Muscle of arm (tissue), 12 donors: Measurements from ENCODE around the gene ZMAT3. TPM values are rescaled to one million over a fixed set of nuclear protein-coding genes. Genes with fewer than 3 reads are reported as not detected.

Experiments
- polyA plus RNA-seq, 12 donors: library from polyadenylated mRNA; unstranded; fragments of 120-200 nt; gene quantifications; one replicate each; pipeline ENCODE4 v1.2.1, GENCODE V29; 2013; ENCODE audit not compliant: insufficient read length in 12 of 12

Gene ZMAT3
- polyA plus RNA-seq, 12 donors, result 2.8 to 8.6 (median 6.8) TPM; not detected in 1

Other genes with a start within 250 kb of the ZMAT3 start
- gene PIK3CA, start 76.5 kb upstream of the ZMAT3 start, polyA plus RNA-seq, result 10 to 100 TPM in 11 of 12 donors, not detected in 1; 21.7 to 29.5 (median 25.6) TPM
- gene KCNMB3, start 179.3 kb upstream of the ZMAT3 start, polyA plus RNA-seq, result 1 to 10 TPM in 10 of 12 donors, not detected in 2; 2.5 to 7.3 (median 4.3) TPM